LNCaP clone FGC (cell line): ENCODE measurements around the gene KRTAP12-4.

Experiments
- DNase-seq: peaks from one replicate; pipeline ENCODE4 v3.0.0-alpha.2; 2011; ENCODE audit warnings: low read depth
- H3K4me3 ChIP-seq: 2 replicates; pipeline ENCODE4 v1.5.1; 2011; ENCODE audit warnings: mild to moderate bottlenecking, low read depth, low read length, control low read depth
- TF ChIP-seq, protein P1 (sequence below): IDR thresholded peaks from 2 replicates; pipeline ENCODE4 v1.5.1; 2012; ENCODE audit warnings: mild to moderate bottlenecking; ENCODE audit not compliant: control insufficient read depth, insufficient read depth; ENCODE audit errors: extremely low read depth

The KRTAP12-4 gene, protein sequence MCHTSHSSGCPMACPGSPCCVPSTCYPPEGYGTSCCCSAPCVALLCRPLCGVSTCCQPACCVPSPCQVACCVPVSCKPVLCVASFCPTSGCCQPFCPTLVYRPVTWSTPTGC

DNA sequence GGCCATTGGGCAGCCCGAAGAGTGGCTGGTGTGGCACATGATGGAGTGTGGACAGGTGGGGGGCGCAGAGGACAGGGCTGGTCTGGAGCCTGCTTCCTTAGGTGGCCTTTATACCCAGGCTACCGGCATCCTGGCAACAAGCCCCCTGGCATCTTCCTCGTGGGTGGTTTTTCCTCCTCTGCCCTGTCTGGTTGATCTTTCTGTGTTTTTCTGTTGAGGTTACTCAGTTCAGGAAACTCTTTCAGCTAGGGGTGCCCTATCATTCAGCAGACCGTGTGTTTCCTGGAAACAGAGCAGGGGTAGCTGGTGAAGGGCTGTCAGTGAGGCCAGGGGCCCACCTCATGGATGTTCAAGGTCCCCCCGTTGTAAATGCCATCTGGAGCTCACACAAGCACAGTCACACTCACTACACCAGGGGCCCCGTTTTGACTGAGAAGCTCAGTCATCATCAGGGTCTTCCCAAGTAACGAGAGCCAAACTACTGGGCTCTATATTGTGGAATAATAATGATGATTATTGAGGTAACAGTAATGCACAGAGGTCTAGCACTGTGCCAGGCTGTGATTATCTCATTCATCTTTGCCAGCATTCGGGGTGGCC is at the start of gene KRTAP12-4:
TSS of gene KRTAP12-4 (minus strand) at position 84 of the 600 bp plus-strand sequence. CDS start at position 39, 45 bp downstream.
- DNase-seq = no peak
- no peak within 1 kb of the TSS for H3K4me3 ChIP-seq
- TF ChIP-seq, protein P1, sequence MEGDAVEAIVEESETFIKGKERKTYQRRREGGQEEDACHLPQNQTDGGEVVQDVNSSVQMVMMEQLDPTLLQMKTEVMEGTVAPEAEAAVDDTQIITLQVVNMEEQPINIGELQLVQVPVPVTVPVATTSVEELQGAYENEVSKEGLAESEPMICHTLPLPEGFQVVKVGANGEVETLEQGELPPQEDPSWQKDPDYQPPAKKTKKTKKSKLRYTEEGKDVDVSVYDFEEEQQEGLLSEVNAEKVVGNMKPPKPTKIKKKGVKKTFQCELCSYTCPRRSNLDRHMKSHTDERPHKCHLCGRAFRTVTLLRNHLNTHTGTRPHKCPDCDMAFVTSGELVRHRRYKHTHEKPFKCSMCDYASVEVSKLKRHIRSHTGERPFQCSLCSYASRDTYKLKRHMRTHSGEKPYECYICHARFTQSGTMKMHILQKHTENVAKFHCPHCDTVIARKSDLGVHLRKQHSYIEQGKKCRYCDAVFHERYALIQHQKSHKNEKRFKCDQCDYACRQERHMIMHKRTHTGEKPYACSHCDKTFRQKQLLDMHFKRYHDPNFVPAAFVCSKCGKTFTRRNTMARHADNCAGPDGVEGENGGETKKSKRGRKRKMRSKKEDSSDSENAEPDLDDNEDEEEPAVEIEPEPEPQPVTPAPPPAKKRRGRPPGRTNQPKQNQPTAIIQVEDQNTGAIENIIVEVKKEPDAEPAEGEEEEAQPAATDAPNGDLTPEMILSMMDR = no peak

DNA sequence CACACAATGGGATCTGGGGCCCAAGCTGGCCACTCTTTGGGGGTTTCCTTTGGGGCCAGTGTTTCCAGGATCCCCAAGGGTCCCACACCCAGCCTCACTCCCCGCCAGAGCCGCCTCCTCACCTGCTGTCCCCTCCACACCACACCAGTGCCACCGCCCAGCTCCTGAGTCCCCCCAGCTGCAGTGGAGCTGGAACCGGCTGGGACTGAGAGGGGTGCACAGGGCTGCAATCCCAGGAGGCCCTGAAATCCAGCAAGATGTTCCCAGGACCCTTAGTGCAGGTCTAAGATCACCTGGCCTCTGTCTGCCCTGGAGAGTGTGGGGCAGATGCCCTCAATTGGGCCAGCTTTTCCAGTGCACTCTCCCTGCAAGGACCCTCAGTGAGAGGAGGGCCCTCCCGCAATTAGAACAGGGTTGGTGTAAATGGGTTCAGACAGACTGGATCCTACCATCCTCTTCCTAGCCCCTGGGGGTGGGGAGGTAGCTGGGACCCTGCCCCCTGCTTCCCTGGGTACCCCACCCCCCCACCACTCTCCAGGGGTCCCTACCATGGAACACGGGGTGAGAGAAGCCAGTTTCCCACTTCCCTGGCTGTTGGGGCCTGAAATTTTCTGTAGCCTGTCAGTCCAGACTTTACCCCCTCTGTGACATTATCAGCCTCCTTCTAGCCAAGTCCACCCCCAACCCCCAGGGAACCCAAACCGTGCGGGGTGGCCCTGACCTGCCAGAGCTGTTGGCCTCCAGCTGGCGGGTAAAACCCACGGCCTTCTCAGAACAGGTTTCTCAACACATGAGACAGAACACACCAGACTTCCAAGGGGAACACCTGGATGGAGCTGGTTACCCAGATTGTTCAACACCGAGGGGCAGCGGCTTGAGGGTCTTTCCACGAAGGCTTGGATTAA is 49.5 kb upstream of the KRTAP12-4 start:
- no peak for DNase-seq
- TF ChIP-seq, protein P1 = no peak
- H3K4me3 ChIP-seq = no peak overlapping the region

DNA sequence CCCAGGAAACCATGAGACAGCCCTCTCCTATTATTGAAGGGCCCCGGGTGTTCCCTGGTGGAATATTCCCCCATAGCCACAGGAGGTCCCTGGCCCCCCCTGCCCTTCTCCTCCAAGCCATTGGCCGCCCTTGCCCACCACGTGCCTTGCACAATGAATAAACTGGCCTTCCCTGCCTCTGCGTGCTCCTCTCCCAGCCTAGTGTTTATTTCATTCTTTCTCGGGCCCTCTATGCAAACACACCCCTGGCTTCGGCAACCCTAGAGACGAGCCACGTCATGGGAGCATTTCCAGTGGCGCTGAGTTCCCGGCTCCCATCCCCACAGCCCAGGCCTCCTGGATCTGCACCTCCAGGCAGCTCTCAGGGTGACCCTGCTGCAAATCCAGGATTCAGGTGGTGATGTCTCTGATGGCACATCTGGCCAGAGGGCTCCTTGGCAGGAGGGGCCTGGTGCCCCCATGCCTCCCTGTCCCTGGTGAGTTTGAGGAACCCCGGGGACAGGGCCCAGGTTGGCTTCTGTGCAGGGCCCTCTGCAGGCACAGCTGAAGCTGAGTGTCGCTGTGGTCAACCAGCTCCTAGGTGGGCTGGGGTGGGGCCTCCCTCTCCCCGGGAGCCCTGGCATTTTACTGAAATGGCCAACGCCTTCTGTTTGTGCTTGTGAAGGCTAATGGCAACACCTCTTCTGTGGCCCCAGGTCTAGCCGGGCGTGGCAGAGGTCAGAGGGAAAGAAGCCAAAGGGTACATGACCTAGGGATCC is 48.7 kb upstream of the KRTAP12-4 start:
- DNase-seq = no peak
- H3K4me3 ChIP-seq = no peak overlapping the region
- TF ChIP-seq, protein P1 = no peak

DNA sequence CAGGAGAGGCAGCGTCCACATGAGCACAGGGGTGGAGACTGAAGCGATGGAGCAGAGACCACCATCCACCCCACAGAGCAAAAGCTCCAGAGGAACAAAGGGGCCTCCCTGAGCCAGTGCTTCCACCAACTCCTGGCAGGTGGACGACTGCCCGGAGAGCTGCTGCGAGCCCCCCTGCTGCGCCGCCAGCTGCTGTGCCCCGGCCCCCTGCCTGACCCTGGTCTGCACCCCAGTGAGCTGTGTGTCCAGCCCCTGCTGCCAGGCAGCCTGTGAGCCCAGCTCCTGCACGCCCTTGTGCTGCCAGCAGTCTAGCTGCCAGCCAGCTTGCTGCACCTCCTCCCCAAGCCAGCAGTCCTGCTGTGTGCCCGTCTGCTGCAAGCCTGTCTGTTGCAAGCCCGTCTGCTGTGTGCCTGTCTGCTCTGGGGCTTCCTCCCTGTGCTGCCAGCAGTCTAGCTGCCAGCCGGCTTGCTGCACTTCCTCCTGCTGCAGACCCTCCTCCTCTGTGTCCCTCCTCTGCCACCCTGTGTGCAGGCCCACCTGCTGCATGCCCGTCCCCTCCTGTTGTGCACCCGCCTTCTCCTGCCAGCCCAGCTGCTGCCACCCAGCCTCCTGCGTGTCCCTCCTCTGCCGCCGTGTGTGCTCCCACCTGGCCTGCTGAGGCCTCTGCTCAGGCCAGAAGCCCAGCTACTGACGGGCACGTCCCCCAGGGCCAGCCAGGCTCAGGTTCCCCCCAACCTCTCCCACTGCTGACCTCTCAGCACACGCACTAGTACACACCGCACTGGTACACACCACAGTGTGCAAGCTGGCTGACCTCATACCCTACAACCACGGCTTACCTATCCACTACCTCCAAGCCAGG is 47.9 kb upstream of the KRTAP12-4 start:
- TF ChIP-seq, protein P1 = no peak
- DNase-seq = no peak
- no peak overlapping the region for H3K4me3 ChIP-seq

DNA sequence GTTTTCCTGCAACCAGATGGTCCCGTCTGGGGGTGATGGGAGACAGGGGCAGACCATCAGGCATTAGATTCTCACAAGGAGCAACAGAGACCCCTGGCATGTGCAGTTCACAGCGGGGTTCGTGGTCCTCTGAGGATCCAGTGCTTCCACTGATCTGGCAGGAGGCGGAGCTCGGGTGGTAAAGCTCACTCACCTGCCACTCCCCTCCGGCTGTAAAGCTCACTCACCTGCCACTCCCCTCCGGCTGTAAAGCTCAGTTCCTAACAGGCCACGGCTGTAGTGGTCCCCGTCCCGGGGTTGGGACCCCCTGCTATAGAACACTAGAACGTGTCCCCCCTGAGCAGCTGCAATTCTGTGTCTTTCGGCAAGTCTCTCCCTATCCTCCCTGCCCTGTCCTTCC is 47.1 kb upstream of the KRTAP12-4 start:
- TF ChIP-seq, protein P1 = no peak
- H3K4me3 ChIP-seq = no peak overlapping the region
- DNase-seq = no peak

DNA sequence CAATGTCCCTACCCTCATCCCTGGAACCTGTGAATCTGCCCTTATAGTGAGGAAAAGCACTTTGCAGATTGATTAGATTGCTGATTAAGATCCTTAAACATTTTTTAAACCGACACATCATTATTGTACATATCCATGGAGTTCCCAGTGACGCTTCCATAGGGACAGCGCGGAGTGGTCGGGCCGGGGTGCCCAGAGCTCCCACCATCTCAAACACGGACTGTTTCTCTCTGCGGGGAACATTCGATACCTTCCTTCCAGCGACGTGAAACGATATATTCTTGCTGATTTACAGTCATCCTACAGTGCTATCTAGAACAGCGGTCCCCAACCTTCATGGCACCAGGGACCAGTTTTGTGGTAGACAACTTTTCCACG is 46.6 kb upstream of the KRTAP12-4 start:
- no peak for DNase-seq
- TF ChIP-seq, protein P1 = no peak
- no peak overlapping the region for H3K4me3 ChIP-seq
